GM21786 (cell line): ENCODE data around the gene TCF4.
A peak's percentile ranks its signal among the peaks of the same experiment; 100 is the strongest.

Experiments used
- ATAC-seq: cut with Tn5 transposase; IDR thresholded peaks from one replicate; pipeline ENCODE4 v1.9.1; 2021; ENCODE audit not compliant: unreplicated experiment

The TCF4 gene

DNA sequence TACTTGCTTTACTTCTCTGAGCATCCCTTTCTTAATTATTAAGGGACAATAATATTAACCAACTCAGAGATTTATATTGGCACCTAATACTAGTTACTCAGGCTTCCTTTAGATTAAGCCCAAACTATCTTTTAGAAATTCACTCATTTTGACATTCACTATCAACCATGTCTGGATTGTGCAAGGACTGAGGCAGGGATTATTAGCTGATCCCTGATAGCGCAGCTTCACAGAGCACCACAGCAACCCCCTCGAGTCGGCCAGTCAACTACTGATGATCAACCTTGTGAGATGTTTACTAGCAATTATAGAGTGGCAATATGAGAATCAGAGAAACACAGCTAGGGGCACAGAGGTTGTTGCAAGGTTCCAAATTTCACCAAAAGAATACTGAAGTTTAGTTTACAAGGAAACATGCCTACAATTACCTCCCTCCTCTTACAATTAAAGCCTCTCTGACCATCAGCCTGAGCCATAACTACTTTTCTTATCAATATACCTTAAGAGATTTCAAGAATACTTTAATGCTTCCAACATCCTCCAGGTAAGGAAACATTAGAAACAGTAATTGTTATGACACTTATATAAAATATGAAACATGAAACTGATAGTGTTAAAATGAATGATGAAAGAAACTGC lies 191.6 kb downstream of the TCF4 start:
- no peak for ATAC-seq

DNA sequence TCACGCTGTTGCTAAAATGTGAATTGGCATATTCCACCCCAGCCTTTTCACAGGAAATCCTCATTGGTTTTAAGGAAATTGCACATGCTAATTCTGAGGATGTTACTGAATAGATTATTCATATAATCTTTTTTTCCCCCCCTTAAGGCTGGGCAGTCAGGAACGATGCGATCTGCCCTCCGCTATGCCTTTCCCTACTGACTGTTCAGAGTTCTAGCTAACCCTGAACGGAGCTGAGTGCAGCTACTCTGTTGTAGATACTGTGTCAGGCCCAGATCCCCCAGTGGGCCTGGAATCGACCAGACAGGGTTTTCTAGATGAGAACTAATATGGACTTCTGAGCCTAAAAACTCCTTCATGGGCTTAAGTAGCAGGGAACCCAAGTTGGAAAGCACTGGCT lies 192.2 kb downstream of the TCF4 start:
- no peak for ATAC-seq

DNA sequence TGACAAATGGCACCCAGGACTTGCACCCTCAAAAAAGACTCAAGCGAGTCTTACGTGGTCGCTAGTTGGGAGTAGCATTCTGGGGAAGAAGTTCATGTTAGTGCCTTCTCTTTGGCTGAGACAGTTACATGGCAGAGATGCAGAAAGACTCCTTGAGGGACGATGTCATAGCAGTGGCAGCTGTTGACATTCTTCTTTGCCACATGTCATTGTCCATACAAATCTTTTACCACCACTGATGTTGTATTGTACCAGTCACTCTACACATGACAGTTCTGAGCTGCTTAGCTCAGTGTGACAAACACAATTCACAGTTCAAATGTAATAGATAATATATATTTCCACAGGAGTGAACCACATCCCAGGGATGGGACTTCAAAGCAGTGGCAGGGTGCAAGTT lies 197.1 kb downstream of the TCF4 start:
- ATAC-seq: no peak

DNA sequence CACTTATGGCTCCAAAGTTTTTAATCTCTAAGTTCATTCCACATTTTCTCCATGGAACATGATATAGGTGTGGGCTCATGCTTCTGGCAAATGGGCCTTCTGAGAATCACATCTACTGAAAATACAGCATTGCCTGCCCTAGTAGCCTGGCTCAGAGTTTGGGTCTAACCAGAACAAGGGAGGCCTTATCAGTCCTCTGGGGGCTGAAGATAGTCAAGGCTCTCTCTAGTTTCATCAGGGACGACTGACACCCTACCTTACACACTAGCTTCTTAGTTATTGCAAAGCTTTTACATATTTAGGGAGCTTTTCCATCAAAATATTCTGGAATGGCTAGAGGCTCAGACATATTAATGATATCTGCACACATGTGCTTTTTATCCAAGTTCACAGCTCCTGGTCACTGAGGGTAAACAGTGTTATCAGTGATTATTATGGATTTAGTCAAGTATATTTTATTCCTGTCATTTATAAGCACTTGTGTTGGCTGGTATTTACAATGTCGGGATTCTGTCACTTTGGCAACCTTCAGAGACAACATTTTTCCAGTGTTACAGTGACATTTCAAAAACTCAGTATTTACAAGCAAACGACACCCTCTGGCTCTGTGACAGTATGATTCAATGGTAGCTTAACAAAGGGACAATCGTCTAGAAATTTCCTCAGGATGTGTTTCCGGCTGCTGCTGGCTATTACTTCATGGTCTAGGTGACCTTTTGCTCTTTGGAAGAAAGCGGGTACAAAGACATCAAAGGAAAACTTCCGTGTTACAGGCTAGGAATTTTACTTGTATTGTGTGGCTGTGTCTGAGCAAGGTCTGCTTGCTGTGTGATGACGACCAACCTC lies 200.6 kb downstream of the TCF4 start:
- no peak for ATAC-seq

DNA sequence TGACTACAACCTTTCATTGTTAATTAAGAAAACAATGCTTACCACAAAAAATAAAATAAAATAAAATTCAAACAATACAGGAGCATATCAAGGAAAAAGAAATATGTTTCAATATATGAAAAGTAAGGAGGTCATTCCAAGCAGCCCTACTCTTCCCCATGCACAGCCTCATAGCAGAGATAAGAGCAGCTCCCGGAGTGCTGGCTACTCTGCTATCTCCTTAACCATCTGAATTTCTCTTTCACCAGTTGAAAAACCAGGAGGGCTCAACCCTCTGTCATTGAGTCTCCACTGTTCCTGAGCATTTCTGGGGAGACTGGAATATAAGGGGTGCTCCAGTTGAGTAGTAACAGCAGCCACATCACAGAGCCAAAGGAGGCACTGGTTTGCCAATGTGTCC lies 201.4 kb downstream of the TCF4 start:
- ATAC-seq: no peak

DNA sequence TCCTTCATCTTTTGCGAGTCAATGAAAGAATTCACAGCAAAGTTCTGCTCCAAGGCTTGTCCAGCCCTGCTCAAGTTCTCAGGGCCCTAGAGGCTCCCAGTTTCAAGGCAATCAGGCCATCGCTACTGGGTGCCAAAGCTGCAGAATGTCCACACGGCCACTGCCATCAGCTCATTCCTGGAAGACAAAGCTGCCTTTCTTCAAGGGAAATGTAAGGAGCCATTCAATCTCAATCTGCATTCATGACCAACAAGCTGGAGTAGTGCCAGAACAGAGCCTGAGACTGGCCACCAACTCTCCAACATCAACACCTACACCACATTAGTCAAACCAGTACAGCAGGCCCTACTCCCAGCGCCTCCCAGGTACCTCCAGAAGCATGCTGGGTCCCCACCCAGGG lies 202.2 kb downstream of the TCF4 start:
- ATAC-seq: no peak

DNA sequence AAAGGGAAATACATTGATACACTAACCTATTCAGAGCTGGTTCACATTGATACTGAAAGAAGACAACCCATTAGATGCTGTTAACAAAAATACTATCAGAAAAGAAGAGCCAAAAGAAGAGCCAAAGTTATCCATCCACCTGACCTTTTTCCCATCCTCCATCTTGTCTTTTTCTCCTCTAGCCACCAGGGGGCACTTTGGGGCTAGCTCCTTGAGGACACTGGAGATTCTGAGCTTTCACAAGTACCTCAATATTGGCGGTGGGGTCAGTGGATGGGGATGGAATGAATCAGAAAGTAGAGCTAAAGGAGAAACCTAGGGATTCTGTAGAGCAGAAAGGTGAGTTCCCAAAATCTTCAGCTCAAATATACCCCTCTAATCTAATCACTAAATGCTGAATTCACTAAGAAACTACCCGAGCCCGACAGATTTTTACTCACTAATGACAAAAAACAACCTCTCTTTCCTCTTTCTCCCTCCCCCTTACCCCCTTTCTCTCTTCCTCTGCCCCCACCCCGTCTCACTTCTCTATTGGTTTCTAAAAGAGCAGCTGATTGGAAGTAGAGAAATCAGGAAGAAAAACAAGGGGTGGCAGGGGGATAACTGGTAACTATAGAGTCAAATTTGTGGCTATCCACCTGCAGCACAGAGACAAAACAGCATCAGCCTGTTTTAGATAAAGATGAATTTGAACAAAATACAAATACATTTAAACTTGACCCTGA lies 203.3 kb downstream of the TCF4 start:
- ATAC-seq: no peak

DNA sequence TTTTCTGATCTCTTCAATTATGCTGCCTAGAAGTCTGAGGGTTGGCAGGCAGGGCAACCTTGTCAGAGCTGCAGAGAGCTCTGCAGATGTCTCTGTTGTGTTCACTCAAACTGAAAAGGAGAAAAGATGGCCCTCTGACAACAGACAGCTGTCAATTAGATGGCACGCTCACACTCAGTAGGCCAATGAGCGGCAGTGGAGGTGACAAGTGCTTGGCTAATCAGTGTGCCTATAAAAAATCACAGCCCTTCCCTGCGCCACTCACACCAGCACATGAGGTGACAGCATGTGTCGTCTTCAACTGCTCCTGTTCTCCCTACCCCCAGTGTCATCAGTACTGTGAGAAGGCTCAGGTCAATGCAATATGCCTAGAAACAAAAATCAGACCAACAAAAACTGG lies 203.9 kb downstream of the TCF4 start:
- no peak for ATAC-seq

DNA sequence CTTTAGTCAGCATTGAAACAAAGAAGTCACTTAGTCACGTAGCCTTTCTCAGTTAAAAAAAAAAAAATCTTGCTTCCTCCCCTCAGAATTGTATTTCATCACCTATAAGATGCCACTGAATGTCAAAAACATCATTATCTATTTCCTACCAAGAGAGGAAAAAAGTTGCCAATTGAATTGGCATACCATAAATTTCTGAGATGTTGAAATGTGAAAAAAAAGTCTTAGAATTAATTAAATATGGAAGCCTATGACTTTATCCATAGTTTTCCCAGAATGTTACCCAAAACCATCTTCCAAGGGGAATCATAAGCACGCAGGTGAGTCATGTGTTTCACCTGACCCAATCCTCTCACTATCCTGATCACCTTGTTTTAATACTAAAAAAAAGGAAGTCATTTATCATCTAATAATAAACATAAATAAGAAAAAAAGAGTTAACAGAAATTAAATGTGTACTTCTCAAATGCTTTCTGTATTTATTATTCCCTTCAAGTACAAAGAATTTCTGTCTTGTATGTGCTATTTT lies 205.7 kb downstream of the TCF4 start:
- no peak for ATAC-seq

DNA sequence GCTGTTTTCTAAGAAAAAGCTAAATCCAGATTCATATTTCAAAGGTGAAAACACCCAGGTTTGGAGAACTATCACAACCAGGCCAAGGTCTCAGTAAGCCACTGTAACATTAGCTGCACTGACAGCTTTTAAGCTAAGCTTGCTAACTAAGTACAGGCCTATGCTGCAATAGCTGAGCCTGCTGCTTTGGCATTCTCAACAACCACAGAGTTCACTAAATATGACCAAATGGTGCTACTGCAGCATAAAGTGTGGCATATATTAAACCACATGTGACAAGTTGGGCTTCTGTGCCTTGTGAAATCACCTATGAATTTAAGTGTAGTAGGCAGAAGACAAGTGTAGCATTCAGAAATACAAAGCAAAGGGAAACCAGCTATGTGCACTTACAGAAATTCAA lies 206.7 kb downstream of the TCF4 start:
- ATAC-seq: no peak

DNA sequence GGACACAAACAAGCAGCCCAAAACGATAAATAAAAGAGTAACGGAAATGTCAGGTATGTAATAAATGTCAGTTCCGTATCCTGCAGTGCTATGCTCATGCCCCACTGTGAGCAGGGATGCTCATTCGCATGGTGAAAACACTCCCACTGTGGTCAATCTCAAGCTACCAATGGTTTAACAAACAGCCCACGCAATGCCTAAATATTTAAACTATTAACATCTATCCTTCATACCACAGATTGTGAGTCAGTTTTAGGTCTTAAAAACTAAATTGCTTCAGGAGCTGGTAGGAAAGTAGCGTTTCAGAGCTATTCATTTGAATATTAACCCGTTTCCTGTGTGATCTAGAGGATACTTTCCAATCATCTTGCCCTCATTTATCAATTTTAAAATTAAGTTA lies 207.4 kb downstream of the TCF4 start:
- no peak for ATAC-seq

DNA sequence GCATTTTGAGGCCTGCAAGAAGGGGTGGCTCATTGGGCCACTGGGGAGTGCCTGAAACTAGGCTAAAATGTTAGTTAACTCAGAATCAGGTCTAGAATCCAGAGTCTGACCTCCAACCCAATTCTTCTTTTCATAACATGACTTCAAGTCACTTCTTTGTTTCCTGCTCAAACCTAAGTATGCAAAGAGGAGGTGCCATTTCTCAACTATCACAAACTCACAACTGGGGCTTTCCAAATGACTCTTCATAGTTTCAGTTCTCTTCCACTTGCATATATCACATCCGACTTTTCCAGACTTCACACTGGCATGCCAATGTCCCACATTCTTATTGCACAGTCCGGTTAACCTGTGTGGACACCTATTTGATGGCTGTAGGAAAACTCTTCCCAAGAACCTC lies 211.6 kb downstream of the TCF4 start:
- ATAC-seq: peak; percentile 91

DNA sequence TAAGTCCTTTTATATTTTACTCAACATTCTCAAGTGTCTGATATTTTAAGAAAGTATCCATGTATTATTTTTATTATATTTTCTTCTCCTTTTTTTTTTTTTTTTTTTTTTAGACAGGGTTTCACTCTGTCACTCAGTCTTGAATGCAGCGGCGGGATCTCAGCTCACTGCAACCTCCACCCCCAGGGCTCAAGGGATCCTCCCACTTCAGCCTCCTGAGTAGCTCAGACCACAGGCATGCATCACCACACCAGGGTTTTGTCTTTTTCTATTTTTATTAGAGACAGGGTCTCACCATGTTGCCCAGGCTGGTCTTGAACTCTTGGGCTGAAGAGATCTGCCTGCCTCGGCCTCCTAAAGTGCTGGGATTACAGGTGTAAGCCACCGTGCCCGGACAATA lies 212.1 kb downstream of the TCF4 start:
- peak; percentile 14 for ATAC-seq

DNA sequence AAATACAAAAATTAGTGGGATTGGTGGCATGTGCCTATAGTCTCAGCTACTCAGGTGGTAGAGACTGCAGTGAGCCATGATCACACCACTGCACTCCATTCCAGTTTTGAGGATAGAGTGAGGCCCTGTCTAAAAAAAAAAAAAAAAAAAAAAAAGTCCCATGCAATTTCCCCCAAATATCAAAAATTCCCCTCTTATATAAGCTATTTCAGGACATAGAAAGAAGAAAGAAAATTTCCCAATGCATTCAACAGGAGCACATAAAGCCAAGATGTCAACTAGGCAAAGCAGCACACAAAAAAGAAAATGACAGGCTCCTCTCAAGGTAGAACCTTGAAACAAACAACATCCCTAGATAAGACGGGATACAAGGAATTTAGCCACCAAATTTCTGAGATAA lies 213.3 kb downstream of the TCF4 start:
- ATAC-seq: no peak

DNA sequence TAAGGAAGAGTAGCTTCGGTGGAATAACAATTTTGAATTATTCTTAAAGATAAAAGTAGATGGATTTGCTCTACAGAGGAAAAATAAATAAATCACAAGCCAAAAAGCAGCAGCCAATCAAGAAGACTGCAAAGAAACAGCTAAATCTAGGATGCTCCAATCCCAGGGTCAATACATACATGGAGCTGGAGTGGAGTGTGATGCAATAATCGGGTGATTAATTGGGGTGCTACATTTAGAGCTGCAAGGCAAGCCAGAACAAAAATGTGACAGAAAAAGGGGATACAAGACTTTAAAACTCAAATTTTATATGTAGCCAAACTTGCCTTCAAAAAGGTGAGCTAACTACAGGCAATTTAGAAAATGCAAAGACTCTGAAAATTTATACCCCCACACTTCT lies 215.8 kb downstream of the TCF4 start:
- ATAC-seq: no peak

DNA sequence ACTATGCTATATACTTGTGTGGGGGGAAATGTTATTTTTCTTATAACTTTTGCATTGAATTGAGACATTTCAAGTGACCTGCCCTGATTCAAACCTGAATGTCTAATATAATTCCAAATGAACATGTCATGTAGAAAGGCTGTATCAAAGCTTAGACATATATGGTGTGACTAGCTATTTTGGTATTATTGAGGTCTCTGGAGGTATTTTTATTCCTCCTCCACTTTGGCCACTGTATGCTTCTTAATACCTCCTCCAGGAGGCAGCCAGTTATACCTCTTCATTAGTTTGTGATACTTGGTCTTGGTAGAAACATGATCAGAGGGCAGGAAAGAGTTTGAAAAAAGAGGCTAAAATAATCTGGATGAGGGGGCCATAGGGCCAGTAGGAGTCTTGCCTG lies 217.1 kb downstream of the TCF4 start:
- ATAC-seq: no peak

DNA sequence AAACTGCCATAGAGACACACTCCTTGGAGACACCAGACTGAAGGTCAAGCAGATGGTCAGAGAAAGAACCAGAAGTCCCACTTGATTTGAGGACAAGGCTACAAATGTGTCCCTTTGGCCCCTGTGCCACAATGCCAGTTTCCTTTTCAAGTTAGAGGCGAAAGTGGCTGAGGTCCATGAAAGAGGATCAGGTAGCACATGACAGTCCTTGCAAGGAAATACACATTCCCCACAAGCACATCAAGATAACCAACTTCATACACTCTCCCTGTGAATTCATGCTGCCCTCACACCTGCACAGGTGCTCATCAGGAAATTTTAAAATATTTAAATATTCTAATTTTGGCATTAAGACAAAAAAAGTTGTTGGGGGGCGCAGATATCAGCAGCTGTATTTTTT lies 218.6 kb downstream of the TCF4 start:
- no peak for ATAC-seq

DNA sequence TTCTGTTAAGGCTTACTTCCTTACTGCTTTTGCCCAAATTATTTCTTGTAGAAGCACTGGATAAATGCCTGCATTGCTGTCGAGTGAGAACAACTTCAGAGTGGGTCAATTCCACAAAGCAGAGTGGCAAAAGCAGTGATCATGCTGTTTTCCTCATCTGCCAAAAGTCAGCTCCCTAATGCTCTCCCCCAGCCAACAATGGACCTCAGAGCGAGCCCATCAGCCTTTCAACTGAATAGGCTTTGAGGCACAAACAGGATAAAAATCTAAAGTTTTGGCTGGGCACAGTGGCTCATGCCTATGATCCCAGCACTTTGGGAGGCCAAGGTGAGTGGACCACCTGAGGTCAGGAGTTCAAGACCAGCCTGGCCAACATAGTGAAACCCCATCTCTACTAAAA lies 222.7 kb downstream of the TCF4 start:
- no peak for ATAC-seq

DNA sequence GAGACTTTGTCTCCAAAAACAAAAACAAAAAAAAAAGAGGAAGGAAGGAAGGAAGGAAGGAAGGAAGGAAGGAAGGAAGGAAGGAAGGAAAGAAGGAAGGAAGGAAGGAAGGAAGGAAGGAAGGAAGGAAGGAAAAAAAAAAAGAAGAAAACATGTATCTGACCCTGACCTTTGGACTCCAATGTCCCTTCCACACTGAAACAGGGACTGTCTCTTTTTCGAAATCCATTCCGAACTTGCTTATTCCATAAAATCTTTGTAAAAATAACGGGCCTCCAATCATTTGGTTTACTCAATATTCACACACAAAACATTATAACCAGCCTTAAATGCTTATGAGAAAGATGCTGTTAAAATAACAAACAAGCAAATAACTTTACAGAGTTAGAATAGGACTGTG lies 225.7 kb downstream of the TCF4 start:
- ATAC-seq: no peak

DNA sequence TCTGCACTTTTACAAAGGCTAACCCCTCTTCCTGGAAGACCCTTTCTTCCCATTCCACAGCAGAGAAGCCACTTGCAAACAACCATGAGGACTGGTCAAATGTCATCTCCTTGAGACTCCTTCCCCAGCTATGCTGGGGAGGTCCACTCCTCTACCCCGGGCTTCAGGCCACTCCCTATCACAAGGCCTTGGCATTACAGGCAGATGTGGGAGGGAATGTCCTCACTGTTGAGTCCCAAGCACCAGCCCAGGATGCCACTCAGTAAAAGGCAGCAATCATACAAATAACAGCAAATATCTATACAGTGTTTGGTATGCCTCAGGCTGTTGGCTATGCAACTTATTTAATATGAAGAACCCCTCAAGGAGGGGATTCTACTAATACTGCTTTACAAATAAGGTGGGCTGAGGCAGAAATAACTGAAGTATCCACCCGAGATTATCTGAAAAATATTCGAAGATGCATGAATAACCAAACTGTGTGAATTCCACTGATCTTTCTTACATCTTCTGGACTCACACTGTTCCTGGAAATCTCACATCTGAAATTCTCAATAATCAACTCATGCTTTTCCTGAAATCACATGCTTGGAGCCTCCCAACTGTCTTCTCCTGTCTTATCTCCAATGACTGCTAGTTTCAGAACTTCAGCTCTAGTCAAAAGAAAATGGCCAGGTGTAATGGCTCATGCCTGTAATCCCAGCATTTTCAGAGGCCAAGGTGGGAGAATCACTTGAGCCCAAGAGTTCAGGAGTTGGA lies 226.3 kb downstream of the TCF4 start:
- ATAC-seq: no peak

DNA sequence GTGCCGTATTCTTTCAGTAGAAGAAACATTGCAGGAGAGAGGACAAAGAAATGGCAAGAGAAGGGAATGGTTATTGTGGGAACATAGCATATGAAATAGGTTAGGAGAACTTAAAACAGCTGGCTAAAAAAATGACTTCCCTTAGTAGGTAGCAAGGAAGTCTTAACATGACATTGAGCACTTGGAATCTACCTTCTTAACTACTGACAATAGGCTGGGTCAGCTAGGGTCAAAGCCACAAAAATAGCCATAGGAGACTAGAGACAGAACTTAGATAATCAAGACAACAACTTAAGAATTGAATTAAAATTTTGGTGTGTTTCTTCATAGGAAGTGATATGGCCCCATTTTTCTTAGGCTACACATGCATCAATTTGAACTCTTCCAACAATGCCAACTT lies 227.9 kb downstream of the TCF4 start:
- no peak for ATAC-seq
